Psoas muscle (tissue), 8 donors: ENCODE results near the gene ZNF385B. TPM values are rescaled to one million over a fixed set of nuclear protein-coding genes. Genes with fewer than 3 reads are reported as not detected.
"Not testable (repeated sequence)": the region's sequence is repeated elsewhere in the genome, so short reads cannot be mapped to it uniquely, and the experiment has no call there.

Source experiments
- ATAC-seq, 4 donors: fragments of 200-7000 bp; cut with Tn5 transposase; one replicate each; pipeline ENCODE4 v1.9.1; 2020; ENCODE audit warnings: moderate library complexity in 3 of 4, mild to moderate bottlenecking in 2 of 4
- DNase-seq, 2 donors: peaks; one replicate each; pipeline ENCODE4 v3.0.0-alpha.2; 2020
- H3K27ac ChIP-seq: fragments of 200-600 bp; one replicate; pipeline ENCODE4 v1.8.0; 2022
- H3K27me3 ChIP-seq, 3 donors: fragments of 200-600 bp in 1 of 3; one replicate each; pipeline versions ENCODE4 v1.6.1 to v1.8.0; 2013 to 2022; ENCODE audit warnings: low read length in 2 of 3, mild to moderate bottlenecking in 2 of 3, moderate library complexity in 1 of 3; ENCODE audit not compliant: insufficient read depth in 3 of 3
- H3K36me3 ChIP-seq, 2 donors: fragments of 200-600 bp in 1 of 2; one replicate each; pipeline versions ENCODE4 v1.6.1 to v1.8.0; 2013 to 2022; ENCODE audit warnings: low read depth in 1 of 2, mild to moderate bottlenecking in 1 of 2, moderate library complexity in 1 of 2; ENCODE audit not compliant: insufficient read depth in 1 of 2
- H3K4me1 ChIP-seq: fragments of 200-600 bp; one replicate; pipeline ENCODE4 v1.8.0; 2022
- H3K4me3 ChIP-seq: fragments of 200-600 bp; one replicate; pipeline ENCODE4 v1.8.0; 2022; ENCODE audit warnings: mild to moderate bottlenecking
- H3K9me3 ChIP-seq: fragments of 200-600 bp; one replicate; pipeline ENCODE4 v1.8.0; 2022
- CTCF ChIP-seq: fragments of 200-600 bp; IDR thresholded peaks from one replicate; pipeline ENCODE4 v1.8.0; 2022; ENCODE audit warnings: antibody characterized with exemption
- WGBS, 3 donors: extraction: QIAGEN DNeasy Blood & Tissue Kit; methylation state at CpG; one replicate each; pipeline versions ENCODE4 v1.1.6 to v1.1.7; 2013; 5-methylcytosine and 5-hydroxymethylcytosine counted together
- intact Hi-C, 2 donors: fragments of 100-400 bp; cut with DNase I; formaldehyde crosslinking; loops; one replicate each; pipeline versions ENCODE4 v1.11.0 to v1.14.2; 2022
- polyA plus RNA-seq, 3 donors: library from polyadenylated mRNA; stranded (reverse); fragments of 200-250 nt; gene quantifications; one replicate each; pipeline ENCODE4 v1.2.3, GENCODE V29; 2013
- total RNA-seq, 4 donors: library from RNA; stranded (reverse); fragmentation: NEBNext Ultra II Directional in 2 of 4; extraction: Animal tissue kit (Norgen Biotek cat#: 25700) in 2 of 4; gene quantifications; one replicate each; pipeline versions ENCODE4 v1.2.1 to v1.2.4, GENCODE V29; 2021 to 2023
- donor health status: healthy with polysubstance abuse.
- donor health status: DM: no; HTN: no; CAD: no; lungs with moderate emphysema.
- donor health status: Bipolar disorder and iron deficiency.
- donor health status: healthy.
- donor health status: DM: yes; HTN: yes; CAD: no.
- donor health status: DM: no; HTN: no; CAD: no.
- donor health status: DM: no; HTN: no; CAD: no.
- donor health status: DM: yes; HTN: yes; CAD: no.

Gene ZNF385B
- total and polyA plus RNA-seq, 7 donors: 8.8 to 42.9 (median 18.1) TPM

GRCh38 chr2:179899666-179900065, 38.3 kb upstream of the ZNF385B start:
- no peak for TF ChIP-seq CTCF
- intact Hi-C loops: no loop called here
- no peak overlapping the region for H3K4me3 ChIP-seq
- no peaks in the 10 kb centered on the region for H3K36me3 ChIP-seq
- no peak for ATAC-seq
- H3K27me3 ChIP-seq: no peaks in the 10 kb centered on the region
- no peaks in the 10 kb centered on the region for H3K9me3 ChIP-seq
- no peak overlapping the region for H3K27ac ChIP-seq
- H3K4me1 ChIP-seq: no peaks in the 10 kb centered on the region
- WGBS, 3 donors: 88 to 93% (median 93%) methylated on average over 1 of the region's 1 CpG
- no peak for DNase-seq

GRCh38 chr2:179898873-179899272, 37.5 kb upstream of the ZNF385B start:
- intact Hi-C loops: no loop called here
- DNase-seq (no peak), ATAC-seq (no peak)
- no peaks in the 10 kb centered on the region for H3K27me3 ChIP-seq
- no peak overlapping the region for H3K27ac ChIP-seq
- H3K36me3 ChIP-seq: no peaks in the 10 kb centered on the region
- TF ChIP-seq CTCF: no peak
- no peaks in the 10 kb centered on the region for H3K9me3 ChIP-seq
- 75 to 80% (median 77%) methylated on average over 4 of the region's 4 CpGs for WGBS, 3 donors
- H3K4me3 ChIP-seq: no peak overlapping the region
- no peaks in the 10 kb centered on the region for H3K4me1 ChIP-seq

- ATAC-seq (no peak), DNase-seq (no peak)
- no peaks in the 10 kb centered on the region for H3K27me3 ChIP-seq
- no peak overlapping the region for H3K27ac ChIP-seq
- TF ChIP-seq CTCF: no peak
- 88 to 90% (median 90%) methylated on average over 3 of the region's 3 CpGs for WGBS, 3 donors
- intact Hi-C loops: no loop called here
- H3K4me3 ChIP-seq: no peak overlapping the region
- no peaks in the 10 kb centered on the region for H3K36me3 ChIP-seq
- no peaks in the 10 kb centered on the region for H3K4me1 ChIP-seq
- H3K9me3 ChIP-seq: no peaks in the 10 kb centered on the region
Measured at GRCh38 chr2:179893616-179894015, 32.2 kb upstream of the ZNF385B start.

GRCh38 chr2:179891237-179891636, 29.8 kb upstream of the ZNF385B start:
- H3K9me3 ChIP-seq: no peaks in the 10 kb centered on the region
- 80 to 85% (median 81%) methylated on average over 2 of the region's 2 CpGs for WGBS, 3 donors
- no peak overlapping the region for H3K27ac ChIP-seq
- DNase-seq: no peak
- no peak for ATAC-seq
- no peak overlapping the region for H3K4me3 ChIP-seq
- TF ChIP-seq CTCF: no peak
- no peaks in the 10 kb centered on the region for H3K27me3 ChIP-seq
- no peaks in the 10 kb centered on the region for H3K36me3 ChIP-seq
- no peaks in the 10 kb centered on the region for H3K4me1 ChIP-seq
- intact Hi-C loops: no loop called here

- intact Hi-C loops: no loop called here
- ATAC-seq: no peak
- H3K27ac ChIP-seq: no peak overlapping the region
- no peak overlapping the region for H3K4me3 ChIP-seq
- H3K27me3 ChIP-seq: no peaks in the 10 kb centered on the region
- no peaks in the 10 kb centered on the region for H3K36me3 ChIP-seq
- TF ChIP-seq CTCF: no peak
- H3K9me3 ChIP-seq: no peaks in the 10 kb centered on the region
- no peaks in the 10 kb centered on the region for H3K4me1 ChIP-seq
- no peak for DNase-seq
Measured at GRCh38 chr2:179890666-179891065, 29.3 kb upstream of the ZNF385B start.

GRCh38 chr2:179888642-179889041, 27.2 kb upstream of the ZNF385B start:
- H3K9me3 ChIP-seq, H3K27ac ChIP-seq, H3K36me3 ChIP-seq, H3K4me3 ChIP-seq, DNase-seq, H3K27me3 ChIP-seq, H3K4me1 ChIP-seq, intact Hi-C loops, ATAC-seq: not testable (repeated sequence)
- WGBS, 3 donors: 91 to 97% (median 96%) methylated on average over 6 of the region's 6 CpGs
